Suprapubic skin (tissue), 3 donors: Measurements from ENCODE around the gene MAMLD1.

ENCODE experiments used
- CTCF ChIP-seq, 2 donors: fragments of 200-600 bp in 1 of 2; fragments of 450-650 bp in 1 of 2; sonication (generic) in 1 of 2; IDR thresholded peaks; one replicate each; pipeline ENCODE4 v1.5.1; 2016 to 2019; ENCODE audit warnings: antibody characterized with exemption in 2 of 2, mild to moderate bottlenecking in 1 of 2, moderate library complexity in 1 of 2
- POLR2AphosphoS5 ChIP-seq, 3 donors: sonication (generic); formaldehyde crosslinking; IDR thresholded peaks; one replicate each; pipeline ENCODE4 v1.6.1; 2017; ENCODE audit warnings: antibody characterized with exemption in 3 of 3

GRCh38 chrX:150365051-150365989 lies 2.2 kb downstream of the MAMLD1 start:
- peak in 1 of 2 donors; percentile 44 for TF ChIP-seq CTCF (IDR thresholded peaks at IDR 0.05)
- no peak for TF ChIP-seq POLR2AphosphoS5 (IDR thresholded peaks at IDR 0.05)
